ENCODE data around the gene TBC1D16.

Gene TBC1D16

GRCh38 chr17:79989106-79989835 lies 46.4 kb downstream of the TBC1D16 start:
- no peak for DNase-seq (ENCODE audit: low read depth in 2 of 2, low spot score in 1 of 2)

- DNase-seq (ENCODE audit: low read depth in 2 of 2, low spot score in 1 of 2): no peak
Observed at GRCh38 chr17:79988185-79988971, 47.3 kb downstream of the TBC1D16 start.

- DNase-seq (ENCODE audit: low read depth in 2 of 2, low spot score in 1 of 2): no peak
Observed at GRCh38 chr17:79987935-79988184, 47.8 kb downstream of the TBC1D16 start.

DNA sequence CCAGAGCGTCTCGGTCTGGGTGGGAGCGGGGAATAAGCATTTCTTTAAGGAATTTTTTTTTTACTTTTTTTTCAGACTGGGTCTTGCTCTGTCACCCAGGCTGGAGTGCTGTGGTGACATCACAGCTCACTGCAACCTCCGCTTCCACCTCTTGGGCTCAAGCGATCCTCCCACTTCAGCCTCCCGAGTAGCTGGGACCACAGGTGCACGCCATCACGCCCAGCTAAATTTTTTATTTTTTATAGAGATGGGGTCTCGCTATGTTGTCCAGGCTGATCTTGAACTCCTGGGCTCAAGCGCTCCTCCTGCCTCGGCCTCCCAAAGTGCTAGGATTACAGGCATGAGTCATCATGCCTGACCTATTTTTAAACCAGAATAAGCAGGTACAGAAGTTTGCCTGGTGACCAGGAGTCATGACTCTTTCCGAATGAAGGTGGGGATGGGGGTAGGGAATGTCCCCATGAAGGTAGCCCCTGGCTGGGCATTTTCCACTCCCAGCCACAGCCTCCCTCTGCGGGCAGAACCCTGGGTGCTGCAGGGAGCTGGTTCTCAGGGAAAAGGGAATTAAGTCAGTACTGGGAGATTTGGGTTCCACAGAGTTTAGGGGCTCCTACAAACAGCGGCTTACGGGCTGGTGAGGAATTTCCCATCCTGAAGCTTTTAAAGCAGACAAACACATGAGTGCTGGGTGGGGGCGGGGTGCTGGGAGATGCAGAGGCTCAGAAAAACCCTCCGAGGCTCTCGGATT lies 48.3 kb downstream of the TBC1D16 start:
- no peak for DNase-seq (ENCODE audit: low read depth in 2 of 2, low spot score in 1 of 2)

DNA sequence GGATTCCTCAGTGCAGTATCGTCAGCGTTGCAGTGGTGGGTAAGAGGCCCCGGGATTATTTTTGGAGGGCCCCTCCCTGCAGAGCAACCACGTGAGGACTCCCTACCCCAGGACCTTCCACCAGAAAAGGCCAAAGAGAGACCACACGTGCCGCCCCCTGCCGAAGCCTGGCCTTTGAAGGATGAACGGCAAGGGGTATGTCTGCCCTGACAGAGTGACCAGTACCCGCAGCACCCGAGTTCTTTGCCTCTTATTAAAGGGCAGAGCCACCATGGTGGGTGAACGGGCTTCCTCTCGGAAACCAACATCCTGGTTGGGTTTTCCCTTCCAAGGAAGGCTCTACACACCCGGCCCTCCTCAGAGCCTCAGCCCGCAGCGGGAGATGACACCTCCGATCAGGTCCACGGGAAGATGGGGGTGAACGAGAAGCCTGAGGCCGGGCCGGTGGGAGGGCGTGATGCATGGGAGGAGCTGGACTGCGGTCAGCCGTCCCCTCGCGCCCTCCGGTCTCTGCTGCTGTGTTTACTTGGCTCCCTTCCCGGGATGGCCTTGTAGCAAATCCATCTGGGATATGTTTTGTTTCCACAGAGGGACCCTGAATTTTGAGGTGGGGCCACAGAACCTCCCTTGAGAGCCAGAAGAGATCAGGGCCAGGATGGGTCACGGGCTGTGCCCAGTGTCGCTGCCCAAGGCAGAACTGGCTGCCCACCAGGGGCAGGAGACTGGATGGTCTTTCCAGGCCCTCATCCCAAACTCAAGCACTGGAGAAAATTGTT lies 49.1 kb downstream of the TBC1D16 start:
- no peak for DNase-seq (ENCODE audit: low read depth in 2 of 2, low spot score in 1 of 2)

DNA sequence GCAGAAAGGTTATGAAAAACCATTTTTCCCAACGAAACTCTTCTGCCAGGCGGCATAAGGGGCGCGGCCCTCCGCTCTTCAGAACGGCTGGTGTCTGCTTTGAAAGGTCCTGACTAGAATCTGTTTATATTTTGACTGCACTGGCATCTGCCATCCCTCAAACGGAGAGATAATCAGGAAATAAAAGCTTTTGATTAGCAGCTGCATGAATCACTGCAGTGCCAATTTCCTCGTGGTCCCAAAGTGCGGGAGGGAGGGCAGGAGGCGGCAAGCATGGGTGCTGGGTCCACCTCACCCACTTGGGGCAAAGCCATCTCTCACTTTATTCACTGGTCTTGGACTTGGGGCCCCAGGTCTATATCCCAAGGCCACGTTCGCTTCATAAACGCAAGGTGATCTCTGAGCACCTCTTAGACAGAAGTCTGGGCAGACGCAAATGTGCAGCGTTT lies 49.7 kb downstream of the TBC1D16 start:
- no peak for DNase-seq (ENCODE audit: low read depth in 2 of 2, low spot score in 1 of 2)

DNA sequence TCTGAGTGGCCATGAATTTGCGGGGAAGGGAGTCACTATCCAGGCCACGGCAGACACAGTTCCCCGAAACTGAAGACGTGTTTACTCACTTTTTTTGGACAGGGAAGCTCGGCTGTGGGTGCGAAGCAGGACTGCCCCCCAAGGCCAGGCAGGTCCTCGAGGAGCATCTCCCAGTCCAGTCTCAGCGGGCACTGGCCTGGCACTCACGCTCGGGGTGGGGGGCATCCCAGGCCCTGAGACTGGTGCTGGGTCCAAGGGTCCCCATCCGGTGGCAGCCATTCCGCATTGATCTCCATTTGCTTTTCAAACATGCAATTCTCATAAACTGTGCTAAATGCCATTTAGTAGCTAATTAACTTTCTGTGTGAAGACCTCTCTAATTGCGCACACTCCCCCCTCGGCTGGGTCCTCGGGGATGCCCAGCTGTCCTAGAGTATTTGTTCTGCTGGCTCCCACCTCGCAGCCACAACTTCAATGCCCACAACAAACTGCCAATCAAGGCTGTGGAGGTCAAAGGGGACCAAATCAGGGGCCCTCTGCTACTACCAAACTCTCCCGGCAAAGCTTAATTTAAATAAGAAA lies 50.2 kb downstream of the TBC1D16 start:
- no peak for DNase-seq (ENCODE audit: low read depth in 2 of 2, low spot score in 1 of 2)

DNA sequence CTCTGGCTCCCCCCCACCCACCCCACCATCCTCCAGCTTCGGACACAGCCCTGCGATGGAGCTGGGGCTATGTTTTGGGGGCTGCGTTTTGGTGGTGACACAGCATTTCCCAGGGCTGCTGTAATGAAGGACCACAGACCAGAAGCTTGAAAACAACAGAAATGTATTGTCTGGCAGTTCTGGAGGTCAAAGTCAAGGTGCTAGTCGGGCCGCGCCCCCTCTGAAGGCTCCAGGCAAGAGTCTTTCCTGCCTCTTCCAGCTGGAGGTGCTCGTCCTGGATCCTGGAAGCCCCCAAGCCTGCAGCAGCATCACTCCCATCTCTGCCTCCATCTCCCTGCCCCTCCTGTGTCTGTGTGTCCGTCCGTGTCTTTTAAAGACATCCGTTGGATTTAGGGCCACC lies 50.8 kb downstream of the TBC1D16 start:
- no peak for DNase-seq (ENCODE audit: low read depth in 2 of 2, low spot score in 1 of 2)

- DNase-seq (ENCODE audit: low read depth in 2 of 2, low spot score in 1 of 2): no peak
Observed at GRCh38 chr17:79984045-79984840, 51.4 kb downstream of the TBC1D16 start.

- DNase-seq (ENCODE audit: low read depth in 2 of 2, low spot score in 1 of 2): no peak
Observed at GRCh38 chr17:79983456-79983855, 52.2 kb downstream of the TBC1D16 start.

DNA sequence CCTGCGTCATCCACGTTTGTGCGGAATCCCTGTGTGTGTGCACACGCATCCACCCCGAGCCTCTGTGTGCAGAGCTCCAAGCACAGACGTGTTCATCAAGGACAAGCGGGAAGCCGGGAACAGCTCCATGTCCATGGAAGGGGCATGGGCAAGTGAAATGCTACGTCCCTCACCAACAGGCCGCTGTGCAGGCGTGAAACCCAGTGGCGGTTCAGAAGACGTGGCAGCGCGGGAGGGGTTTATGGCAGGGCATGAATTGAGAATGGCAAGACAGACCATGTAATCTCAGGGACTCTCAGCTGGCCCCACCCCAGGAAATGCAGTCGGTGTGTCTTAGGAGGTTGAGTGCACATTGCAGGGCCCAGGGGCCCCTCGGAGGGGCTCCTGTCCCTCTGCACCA lies 52.7 kb downstream of the TBC1D16 start:
- no peak for DNase-seq (ENCODE audit: low read depth in 2 of 2, low spot score in 1 of 2)

- no peak for DNase-seq (ENCODE audit: low read depth in 2 of 2, low spot score in 1 of 2)
Observed at GRCh38 chr17:79981661-79982101, 54.0 kb downstream of the TBC1D16 start.

DNA sequence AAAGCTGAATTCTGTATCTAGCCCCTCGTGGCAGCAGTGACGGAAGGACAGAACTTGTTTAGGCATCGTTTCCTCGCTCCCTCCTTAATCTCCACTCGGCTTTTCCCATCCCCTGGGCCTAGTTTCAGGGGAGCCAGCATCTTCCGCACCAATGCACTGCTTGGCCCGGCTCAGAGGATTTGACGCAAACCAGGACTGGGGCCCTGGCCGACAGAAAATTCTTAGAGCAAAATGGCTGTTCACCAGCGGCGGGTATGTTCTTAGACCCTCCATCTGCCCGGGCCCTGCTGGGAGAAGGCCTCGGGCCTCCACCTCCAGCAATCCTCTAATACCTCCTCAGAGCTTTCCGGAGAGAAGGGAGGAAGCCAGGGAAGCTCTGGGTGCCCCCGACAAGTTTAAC lies 54.6 kb downstream of the TBC1D16 start:
- no peak for DNase-seq (ENCODE audit: low read depth in 2 of 2, low spot score in 1 of 2)

DNA sequence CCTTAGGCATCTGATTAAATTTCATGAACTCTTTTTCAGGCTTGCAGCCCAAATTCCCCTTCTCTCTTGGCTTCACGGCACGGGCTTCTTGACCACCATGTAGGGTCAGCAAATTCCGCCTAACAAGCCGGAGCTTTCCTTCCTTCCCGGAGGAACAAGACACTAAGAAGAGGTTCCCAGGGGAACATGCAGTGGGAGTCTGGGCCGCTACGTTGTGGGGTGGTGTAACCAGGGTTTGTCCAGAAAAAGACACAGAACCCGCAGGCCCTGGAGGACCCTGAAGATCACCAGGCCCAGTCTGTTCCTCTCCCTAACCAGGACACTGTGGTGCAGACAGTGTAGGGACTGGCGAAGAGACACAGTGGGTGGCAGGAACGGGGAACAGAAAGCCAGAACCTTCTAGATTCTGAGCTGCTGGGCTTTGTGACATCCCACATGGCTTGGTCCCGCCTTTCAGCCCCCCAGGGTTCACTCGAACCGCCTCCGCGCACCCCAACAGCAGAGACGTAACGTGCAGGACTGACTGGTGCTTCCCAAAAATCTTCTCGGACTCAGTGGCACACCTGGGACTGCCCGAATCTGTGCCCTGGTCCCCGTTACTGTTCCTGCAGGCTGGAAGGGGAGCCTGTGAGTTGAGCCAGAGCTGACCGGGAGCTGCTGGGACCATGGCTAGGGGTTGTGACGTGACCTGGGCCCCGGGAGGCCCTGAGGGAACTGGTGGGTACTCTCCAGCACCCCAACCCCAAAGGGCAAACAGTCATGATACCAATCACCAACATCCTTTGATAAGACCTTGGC lies 55.2 kb downstream of the TBC1D16 start:
- DNase-seq (ENCODE audit: low read depth in 2 of 2, low spot score in 1 of 2): no peak

GRCh38 chr17:79979816-79980215 lies 55.9 kb downstream of the TBC1D16 start:
- no peak for DNase-seq (ENCODE audit: low read depth in 2 of 2, low spot score in 1 of 2)

- no peak for DNase-seq (ENCODE audit: low read depth in 2 of 2, low spot score in 1 of 2)
Observed at GRCh38 chr17:79979221-79979741, 56.4 kb downstream of the TBC1D16 start.

DNA sequence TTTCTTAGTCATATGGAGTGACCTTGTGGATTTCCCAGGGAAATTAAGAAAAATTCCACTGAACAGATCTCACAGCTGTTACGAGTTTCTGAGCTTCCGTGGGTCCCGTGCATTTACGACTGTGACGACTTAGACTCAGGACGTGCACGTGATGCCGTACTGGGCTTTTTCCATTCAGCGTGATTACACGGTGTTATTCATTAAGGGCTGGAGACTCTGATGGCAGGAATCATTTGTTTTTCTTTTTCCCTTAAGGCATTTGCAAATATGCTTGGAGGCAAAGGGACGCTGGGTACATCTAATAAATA lies 57.2 kb downstream of the TBC1D16 start:
- no peak for DNase-seq (ENCODE audit: low read depth in 2 of 2, low spot score in 1 of 2)

DNA sequence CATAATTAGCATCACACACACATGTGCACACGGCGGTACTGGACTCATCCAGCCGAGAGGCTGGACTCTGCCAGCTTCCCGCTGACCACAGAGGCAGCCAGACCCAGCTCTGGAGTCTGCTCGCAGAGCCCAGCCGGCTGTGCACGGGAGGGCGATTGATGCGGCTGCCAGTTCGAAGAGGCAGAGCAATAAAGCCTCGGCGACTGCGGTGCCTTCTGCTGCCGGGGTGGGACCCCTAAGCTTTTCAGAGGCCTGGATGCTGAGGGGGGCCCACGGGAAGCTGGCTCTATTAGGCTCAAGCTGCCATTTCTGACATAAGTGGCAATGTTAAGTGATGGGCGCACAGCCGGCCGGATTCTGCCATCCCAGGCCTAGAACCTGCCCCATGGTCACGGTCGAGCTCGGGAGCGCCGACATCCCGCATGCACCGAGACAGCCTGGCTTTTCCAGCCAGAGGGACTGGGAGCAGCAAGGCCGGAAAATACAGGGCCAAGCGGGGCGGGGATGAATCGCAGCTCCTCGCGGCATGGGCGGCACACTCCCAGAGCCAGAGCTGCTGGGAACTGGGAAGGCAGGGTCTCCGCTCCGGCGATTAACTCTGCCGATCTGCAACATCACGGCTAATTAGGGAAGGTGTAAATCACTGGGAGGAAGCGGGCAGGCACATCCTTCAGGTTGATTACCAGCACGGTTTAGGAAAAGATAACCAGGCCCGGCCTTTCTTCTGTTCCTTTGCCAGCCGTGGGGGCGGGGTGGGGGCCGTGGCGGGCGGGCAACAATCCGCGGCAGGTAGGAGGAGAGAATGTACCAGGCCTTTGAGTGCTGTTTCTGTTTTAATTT lies 57.7 kb downstream of the TBC1D16 start:
- DNase-seq (ENCODE audit: low read depth in 2 of 2, low spot score in 1 of 2): no peak
